HG02610 (cell line): ENCODE results near the gene SLC26A11.
"Not testable (repeated sequence)": the region's sequence is repeated elsewhere in the genome, so short reads cannot be mapped to it uniquely, and the experiment has no call there.

Experiments used
- ATAC-seq: cut with Tn5 transposase; IDR thresholded peaks from one replicate; pipeline ENCODE4 v1.9.1; 2021; ENCODE audit warnings: mild to moderate bottlenecking, moderate library complexity; ENCODE audit not compliant: unreplicated experiment

SLC26A11 gene

DNA sequence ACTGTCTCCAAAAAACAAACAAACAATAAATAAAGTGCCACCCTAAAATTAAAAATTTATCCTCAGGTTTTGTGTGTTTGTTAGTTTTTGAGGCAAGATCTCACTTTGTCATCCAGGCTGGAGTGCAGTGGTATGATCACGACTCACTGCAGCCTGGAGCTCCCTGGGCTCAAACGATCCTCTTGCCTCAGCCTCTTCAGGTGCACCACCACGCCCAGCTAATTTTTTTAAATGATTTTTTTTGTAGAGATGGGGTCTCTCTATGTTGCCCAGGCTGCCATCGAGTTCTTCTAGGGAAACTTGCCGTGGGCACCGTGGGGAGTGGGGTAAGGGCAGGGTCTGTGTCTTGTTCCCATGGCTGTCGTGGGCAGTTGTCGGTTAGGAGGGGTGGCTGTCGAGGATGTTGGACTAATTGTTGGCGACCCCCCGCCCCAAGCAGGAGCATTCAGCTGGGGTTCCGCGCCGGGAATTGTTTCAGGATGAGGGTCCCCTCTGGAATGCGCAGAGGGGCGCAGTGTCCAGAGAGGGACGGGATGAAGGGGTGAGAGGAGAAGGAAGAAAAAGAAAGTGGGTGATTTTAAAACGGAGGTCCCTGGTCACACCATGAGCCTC is 39.3 kb downstream of the SLC26A11 start:
- no peak for ATAC-seq

GRCh38 chr17:80260069-80260535 is 39.9 kb downstream of the SLC26A11 start:
- peak; percentile 33 for ATAC-seq

GRCh38 chr17:80260791-80261158 is 40.5 kb downstream of the SLC26A11 start, which contains the start of gene RNF213:
Gene RNF213 (plus strand): TSS chr17:80260852. CDS start chr17:80263682, 2,830 bp downstream.
- ATAC-seq = no peak

GRCh38 chr17:80261159-80261894 is 41.1 kb downstream of the SLC26A11 start:
- no peak for ATAC-seq

DNA sequence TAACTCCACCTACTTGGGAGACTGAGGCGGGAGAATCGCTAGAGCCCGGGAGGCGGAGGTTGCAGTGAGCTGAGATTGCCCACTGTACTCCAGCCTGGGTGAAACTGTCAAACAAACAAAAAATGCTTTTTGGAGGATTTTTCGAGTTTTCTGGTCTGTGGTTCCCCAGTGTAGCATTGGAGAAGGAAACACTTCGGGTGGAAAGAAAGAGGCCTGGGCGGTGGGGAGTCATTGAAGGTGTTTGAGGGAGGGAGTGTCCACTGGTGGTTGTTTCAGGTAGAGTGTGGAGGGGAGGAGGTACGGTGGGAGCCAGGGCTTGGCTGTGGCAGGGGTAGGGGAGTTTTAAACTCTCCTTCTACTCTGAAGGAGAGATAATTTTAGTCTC is 41.7 kb downstream of the SLC26A11 start:
- no peak for ATAC-seq

- no peak for ATAC-seq
These were observed 42.1 kb downstream of the SLC26A11 start for GRCh38 chr17:80262291-80262690.

- ATAC-seq = no peak
These were observed 42.6 kb downstream of the SLC26A11 start for GRCh38 chr17:80262775-80263244.

DNA sequence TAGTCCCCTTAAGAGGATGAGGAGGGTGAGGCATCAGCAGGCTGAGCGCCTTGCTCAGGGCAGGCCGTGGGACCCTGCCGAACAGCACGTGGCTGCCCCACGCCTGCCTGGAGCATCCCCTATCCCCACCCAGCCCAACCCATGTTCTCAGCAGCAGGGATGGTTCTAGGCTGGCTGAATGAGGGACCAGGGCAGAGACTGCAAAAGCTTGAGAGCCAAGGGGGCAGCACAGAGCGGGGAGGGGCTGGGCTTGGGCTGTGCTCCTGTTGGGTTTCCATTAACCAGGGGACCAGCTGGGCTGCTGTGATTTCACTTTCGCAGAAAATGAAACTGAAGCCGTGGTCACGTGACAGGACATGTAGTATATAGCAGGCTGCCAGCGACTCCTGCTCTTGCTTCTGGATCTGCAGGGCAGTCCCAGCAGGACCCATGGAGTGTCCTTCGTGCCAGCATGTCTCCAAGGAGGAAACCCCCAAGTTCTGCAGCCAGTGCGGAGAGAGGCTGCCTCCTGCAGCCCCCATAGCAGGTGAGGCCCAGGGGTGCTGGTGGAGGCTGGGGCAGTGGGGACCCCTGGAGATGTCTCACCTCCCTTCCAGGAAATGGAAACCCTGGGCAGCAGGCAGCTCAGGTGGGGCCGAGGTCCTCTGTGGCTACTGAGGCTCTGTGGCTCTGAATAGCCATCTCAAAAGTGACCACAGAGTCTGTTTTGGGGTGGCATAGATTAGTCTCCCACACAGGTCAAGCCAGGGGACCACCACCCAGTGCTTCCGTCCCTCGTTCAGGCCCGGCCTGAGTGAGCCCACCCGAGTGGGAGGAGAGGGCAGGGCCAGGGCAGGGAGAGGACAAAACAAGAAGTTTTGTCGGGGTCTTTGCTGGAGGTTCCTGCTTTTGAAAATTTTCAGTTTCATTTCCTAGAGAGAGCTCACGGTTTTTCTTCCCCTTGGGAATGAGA is 43.3 kb downstream of the SLC26A11 start:
- ATAC-seq = peak; percentile 43

DNA sequence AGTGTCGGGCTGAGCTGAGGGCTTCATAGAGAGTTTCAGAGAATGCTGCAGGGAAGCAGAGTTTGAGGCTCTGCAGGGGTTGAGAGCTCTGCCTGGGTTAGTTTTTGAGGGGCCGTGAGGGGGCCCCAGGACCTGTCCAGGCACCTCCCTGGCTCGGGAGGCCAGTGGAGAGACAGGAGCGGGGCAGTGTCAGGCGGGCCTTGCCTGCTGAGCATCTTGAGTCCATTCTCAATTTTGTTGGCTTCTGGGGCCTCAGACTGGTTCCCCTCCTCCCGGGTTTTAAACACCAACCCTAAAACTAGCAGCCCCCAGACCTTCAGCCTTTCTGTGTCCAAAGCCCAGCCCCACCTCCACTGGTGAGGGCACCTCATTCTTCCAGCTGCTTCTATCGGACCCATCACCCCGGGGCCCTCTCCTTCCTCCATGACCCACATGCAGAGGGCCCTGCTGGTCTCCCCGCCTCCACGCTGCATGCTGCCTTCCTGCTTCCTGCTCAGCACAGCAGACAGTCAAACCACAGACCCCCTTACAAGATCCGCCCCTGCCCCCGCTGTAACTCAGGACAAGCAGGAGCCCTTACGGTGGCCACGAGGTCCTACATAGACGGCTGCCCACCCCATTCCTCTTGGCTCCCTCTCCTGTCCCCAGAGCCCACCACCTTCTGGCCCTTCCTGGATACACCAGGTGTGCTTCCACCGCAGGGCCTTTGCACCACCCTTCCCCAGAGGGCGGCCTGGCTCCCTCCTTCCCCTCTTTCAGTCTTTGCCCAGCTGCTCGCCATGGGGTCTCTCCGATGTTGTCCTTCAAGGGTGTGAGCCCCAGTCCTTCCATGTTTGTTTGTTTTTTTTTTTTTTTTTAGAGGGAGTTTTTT is 44.2 kb downstream of the SLC26A11 start:
- ATAC-seq = no peak

- peak; percentile 36 for ATAC-seq
These were observed 45.2 kb downstream of the SLC26A11 start for GRCh38 chr17:80265205-80266068.

- no peak for ATAC-seq
These were observed 47.2 kb downstream of the SLC26A11 start for GRCh38 chr17:80267391-80267790.

GRCh38 chr17:80268427-80268826 is 48.2 kb downstream of the SLC26A11 start:
- no peak for ATAC-seq

GRCh38 chr17:80269405-80269807 is 49.2 kb downstream of the SLC26A11 start:
- ATAC-seq = no peak

- no peak for ATAC-seq
These were observed 49.9 kb downstream of the SLC26A11 start for GRCh38 chr17:80270104-80270503.

DNA sequence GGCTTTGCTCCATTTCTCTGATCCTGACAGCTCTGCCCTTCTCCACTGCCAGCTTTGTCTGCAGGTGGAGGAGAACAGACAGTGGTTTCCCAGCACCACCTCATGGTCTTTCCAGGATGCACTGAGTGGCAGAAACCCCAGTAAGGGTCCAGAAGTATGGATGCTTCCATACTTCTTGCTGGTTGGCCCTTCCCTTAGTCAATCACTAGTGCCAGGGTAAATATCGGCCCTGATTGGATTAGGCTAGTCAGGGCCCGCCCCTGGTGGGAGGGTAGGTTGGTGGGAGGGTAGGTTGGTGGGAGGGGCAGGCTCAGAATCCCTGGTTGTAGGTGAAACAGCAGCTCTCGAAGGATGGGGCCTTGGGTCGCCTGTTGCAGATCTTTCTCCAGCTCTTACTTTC is 50.6 kb downstream of the SLC26A11 start:
- ATAC-seq = no peak

DNA sequence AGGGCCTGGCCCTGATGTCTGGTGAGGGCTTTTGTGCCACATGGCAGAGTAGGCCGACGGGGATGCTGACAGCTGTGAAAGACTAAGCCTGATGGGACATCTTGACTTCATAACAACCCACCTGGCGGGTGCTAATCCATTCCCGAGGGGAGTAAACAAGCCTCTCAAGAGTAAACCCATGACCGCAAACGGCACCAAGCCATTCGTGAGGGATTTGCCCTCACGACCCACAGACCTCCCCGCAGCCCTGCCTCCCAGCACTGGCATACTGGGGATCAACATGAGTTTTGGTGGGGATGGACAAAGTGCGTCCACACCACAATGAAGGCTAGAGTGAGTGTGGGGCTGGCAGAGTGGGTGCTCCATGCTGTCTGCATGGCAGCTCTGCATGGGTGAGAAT is 52.1 kb downstream of the SLC26A11 start:
- ATAC-seq = no peak

DNA sequence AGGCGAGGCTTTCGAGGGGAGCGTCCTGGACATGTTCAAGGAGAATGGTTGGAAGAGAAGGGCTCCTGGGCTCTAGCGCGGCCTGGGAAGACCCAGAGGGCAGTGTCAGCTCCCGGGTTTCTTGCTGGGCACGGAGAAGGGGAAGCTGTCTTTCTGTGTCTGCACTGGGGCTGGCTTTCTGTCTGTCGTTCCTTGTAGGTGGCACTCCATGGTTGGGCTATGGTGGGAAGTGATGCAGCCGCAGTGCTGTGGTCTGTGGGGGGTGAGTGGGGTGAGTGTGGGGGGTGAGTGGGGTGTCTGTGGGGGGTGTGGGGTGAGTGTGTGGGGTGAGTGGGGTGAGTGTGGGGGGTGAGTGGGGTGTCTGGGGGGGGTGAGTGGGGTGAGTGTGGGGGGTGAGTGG is 54.1 kb downstream of the SLC26A11 start:
- no peak for ATAC-seq

DNA sequence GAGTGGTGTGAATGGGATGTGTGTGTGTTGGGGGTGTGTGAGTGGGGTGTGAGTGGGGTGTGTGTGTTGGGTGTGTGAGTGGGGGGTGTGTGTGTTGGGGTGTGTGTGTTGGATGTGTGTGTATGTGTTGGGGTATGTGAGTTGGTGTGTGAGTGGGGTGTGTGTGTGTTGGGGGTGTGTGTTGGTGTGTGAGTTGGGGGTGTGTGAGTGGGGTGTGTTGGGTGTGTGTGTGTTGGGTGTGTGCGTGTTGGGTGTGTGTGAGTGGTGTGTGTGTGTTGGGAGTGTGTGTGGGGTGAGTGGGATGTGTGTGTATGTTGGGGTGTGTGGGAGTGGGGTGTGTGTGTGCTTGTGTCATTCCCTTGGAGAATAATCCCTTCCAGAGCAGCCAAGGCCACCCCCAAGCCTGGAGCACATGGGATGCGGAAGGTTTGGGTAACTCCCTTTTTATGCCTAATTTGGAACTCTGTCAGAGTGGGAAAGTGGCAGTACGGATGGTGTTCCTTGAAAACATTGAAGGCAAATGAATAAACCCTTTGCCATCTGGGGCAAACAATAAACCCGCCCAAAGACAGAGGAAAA is 54.7 kb downstream of the SLC26A11 start:
- ATAC-seq = no peak

- not testable (repeated sequence) for ATAC-seq
These were observed 55.6 kb downstream of the SLC26A11 start for GRCh38 chr17:80275857-80276256.
